Stomach (tissue), 4 donors: ENCODE results near the gene BCR.

Experiments used
- EP300 ChIP-seq: sonication (generic); formaldehyde crosslinking; IDR thresholded peaks from one replicate; pipeline ENCODE4 v1.6.1; 2017; ENCODE audit warnings: antibody characterized with exemption
- POLR2A ChIP-seq, 4 donors: fragments of 450-650 bp; IDR thresholded peaks; one replicate each; pipeline ENCODE4 v1.6.1; 2016; ENCODE audit warnings: antibody characterized with exemption in 4 of 4, control low read depth in 2 of 4, mild to moderate bottlenecking in 1 of 4, moderate library complexity in 1 of 4
- POLR2AphosphoS5 ChIP-seq, 3 donors: sonication (generic); formaldehyde crosslinking; IDR thresholded peaks; one replicate each; pipeline ENCODE4 v1.6.1; 2016; ENCODE audit warnings: antibody characterized with exemption in 3 of 3
- TF ChIP-seq, protein P1 (sequence below), 7 experiments: fragments of 450-650 bp in 4 of 7; fragments of 200-600 bp in 3 of 7; sonication (generic) in 3 of 7; IDR thresholded peaks; one replicate each; pipeline ENCODE4 v1.5.1; 2016 to 2019; ENCODE audit warnings: antibody characterized with exemption in 7 of 7, control low read depth in 2 of 7, mild to moderate bottlenecking in 1 of 7

DNA sequence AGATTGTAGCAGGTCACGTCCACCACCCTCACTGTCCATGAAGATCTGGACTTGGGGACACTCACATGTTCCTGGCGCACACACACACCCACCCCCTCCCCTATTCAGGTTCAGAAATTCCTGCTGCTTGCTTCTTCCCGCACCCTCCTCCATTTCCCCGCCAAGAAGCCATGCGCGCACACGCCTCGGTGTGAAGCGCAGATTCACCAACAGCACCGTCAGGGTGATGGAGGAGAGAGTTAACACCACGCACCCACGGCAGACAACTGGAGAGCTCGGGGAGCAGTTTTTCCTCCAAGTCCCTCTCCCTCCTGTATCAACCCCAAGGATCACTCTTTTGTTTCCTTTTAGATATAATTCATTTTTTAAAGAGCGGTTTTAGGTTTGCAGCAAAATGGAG, 113.4 kb downstream of the BCR start:
- TF ChIP-seq, protein P1, sequence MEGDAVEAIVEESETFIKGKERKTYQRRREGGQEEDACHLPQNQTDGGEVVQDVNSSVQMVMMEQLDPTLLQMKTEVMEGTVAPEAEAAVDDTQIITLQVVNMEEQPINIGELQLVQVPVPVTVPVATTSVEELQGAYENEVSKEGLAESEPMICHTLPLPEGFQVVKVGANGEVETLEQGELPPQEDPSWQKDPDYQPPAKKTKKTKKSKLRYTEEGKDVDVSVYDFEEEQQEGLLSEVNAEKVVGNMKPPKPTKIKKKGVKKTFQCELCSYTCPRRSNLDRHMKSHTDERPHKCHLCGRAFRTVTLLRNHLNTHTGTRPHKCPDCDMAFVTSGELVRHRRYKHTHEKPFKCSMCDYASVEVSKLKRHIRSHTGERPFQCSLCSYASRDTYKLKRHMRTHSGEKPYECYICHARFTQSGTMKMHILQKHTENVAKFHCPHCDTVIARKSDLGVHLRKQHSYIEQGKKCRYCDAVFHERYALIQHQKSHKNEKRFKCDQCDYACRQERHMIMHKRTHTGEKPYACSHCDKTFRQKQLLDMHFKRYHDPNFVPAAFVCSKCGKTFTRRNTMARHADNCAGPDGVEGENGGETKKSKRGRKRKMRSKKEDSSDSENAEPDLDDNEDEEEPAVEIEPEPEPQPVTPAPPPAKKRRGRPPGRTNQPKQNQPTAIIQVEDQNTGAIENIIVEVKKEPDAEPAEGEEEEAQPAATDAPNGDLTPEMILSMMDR (IDR thresholded peaks at IDR 0.05): no peak
- TF ChIP-seq POLR2AphosphoS5 (IDR thresholded peaks at IDR 0.05): no peak
- no peak for TF ChIP-seq POLR2A (IDR thresholded peaks at IDR 0.05)
- TF ChIP-seq EP300: no peak
